ENCODE results near the gene KLHDC4. TPM values are rescaled to one million over a fixed set of nuclear protein-coding genes. Genes with fewer than 3 reads are reported as not detected.
A peak's percentile ranks its signal among the peaks of the same experiment; 100 is the strongest.

The KLHDC4 gene
- total and polyA plus RNA-seq, 4 experiments from 2014 or later, result 16.3 to 90.0 (median 50.2) TPM

GRCh38 chr16:87744750-87745514 lies 20.9 kb downstream of the KLHDC4 start:
- H3K27ac Mint-ChIP-seq, result peak overlapping the region in 1 of 7 donors; percentile 60
- H3K4me3 Mint-ChIP-seq, result no peak overlapping the region
- H3K4me1 ChIP-seq (ENCODE audit: insufficient read depth, low read length), result no peaks in the 10 kb centered on the region
- CTCF ChIA-PET (ENCODE audit: partially characterized antibody), result no interaction called here
- no peak overlapping the region for H3K4me3 ChIP-seq (ENCODE audit: low read length in 2 of 2)
- no peaks in the 10 kb centered on the region for H3K9me3 Mint-ChIP-seq
- DNase-seq, result no peak
- H3K36me3 Mint-ChIP-seq, result peaks cover 44 to 69% of the 10 kb centered on the region in 2 donors
- H3K27me3 Mint-ChIP-seq, result no peaks in the 10 kb centered on the region
- no peak overlapping the region for H3K27ac ChIP-seq (ENCODE audit: low read depth, low read length)
- intact Hi-C loops (cut with micrococcal nuclease), result no loop called here
- POLR2A ChIA-PET (ENCODE audit: partially characterized antibody), result interaction anchor here (0.9 kb wide), 1 partner anchor 20 kb away, joined by 3 read pairs; no protein-coding TSS in a partner anchor
- no peaks in the 10 kb centered on the region for H3K27me3 ChIP-seq (ENCODE audit: insufficient read depth, low read length)
- peaks cover 0 to 16% (median 11%) of the 10 kb centered on the region in 4 donors for H3K4me1 Mint-ChIP-seq
- peaks cover 43% of the 10 kb centered on the region for H3K36me3 ChIP-seq (ENCODE audit: insufficient read depth, low read length)
- no peaks in the 10 kb centered on the region for H3K9me3 ChIP-seq (ENCODE audit: control insufficient read depth in 1 of 2, low read length in 2 of 2)

DNA sequence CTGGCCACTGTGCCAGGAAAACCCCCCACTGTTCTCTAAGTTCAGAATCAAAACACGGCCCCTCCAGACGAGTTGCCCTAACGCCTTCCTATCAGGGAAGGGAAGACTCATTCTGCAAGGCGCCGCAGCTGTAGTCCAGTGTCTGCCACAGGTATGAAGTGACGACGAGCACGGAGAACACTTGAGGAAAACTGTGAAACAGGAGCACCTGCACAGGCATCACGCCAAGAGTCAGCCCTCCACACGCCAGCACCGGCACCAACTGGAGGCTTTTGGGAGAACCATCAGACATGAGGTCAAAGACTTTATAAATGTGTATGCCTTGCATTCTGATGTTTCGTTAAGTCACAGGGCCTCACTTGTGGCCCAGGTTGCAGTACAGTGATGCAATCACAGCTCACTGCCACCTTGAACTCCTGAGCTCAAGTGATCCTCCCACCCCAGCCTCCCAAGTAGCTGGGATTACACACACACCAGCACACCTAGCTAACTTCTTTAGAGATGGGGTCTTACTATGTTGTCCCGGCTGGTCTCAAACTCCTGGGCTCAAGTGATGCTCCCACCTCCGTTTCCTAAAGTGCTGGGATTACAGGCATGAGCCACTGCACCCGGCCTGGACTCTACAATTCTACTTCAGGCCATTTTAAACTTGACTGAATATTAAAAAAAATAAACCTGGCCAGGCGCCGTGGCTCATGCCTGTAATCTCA lies 22.9 kb downstream of the KLHDC4 start:
- POLR2A ChIA-PET (ENCODE audit: partially characterized antibody), result no interaction called here
- CTCF ChIA-PET (ENCODE audit: partially characterized antibody), result no interaction called here

GRCh38 chr16:87741700-87742415 lies 23.9 kb downstream of the KLHDC4 start:
- Mint-ChIP-seq H3K4me1 (peaks cover 0 to 16% (median 11%) of the 10 kb centered on the region in 4 donors), H3K27me3 (no peaks in the 10 kb centered on the region), H3K27ac (peak overlapping the region in 3 of 7 donors; percentile 7 to 75 (median 75)), H3K9me3 (no peaks in the 10 kb centered on the region), H3K36me3 (peaks cover 34 to 42% of the 10 kb centered on the region in 2 donors), H3K4me3 (no peak overlapping the region)
- ChIA-PET POLR2A (ENCODE audit: partially characterized antibody) (no interaction called here), CTCF (ENCODE audit: partially characterized antibody) (no interaction called here)
- no peak for DNase-seq
- H3K27me3 ChIP-seq (ENCODE audit: insufficient read depth, low read length), result no peaks in the 10 kb centered on the region
- peaks cover 22% of the 10 kb centered on the region for H3K36me3 ChIP-seq (ENCODE audit: insufficient read depth, low read length)
- no peak overlapping the region for H3K27ac ChIP-seq (ENCODE audit: low read depth, low read length)
- H3K4me3 ChIP-seq (ENCODE audit: low read length in 2 of 2), result no peak overlapping the region
- H3K9me3 ChIP-seq (ENCODE audit: control insufficient read depth in 1 of 2, low read length in 2 of 2), result no peaks in the 10 kb centered on the region
- H3K4me1 ChIP-seq (ENCODE audit: insufficient read depth, low read length), result no peaks in the 10 kb centered on the region
- intact Hi-C loops (cut with micrococcal nuclease), result no loop called here

More for the DNA sequence above, 22.9 kb downstream of the KLHDC4 start:
- no peak for DNase-seq
- peaks cover 0 to 16% (median 11%) of the 10 kb centered on the region in 4 donors for H3K4me1 Mint-ChIP-seq
- H3K27ac Mint-ChIP-seq, result no peak overlapping the region
- Histone ChIP-seq H3K27ac (ENCODE audit: low read depth, low read length) (no peak overlapping the region), H3K9me3 (ENCODE audit: control insufficient read depth in 1 of 2, low read length in 2 of 2) (no peaks in the 10 kb centered on the region), H3K36me3 (ENCODE audit: insufficient read depth, low read length) (peaks cover 32% of the 10 kb centered on the region), H3K4me1 (ENCODE audit: insufficient read depth, low read length) (no peaks in the 10 kb centered on the region), H3K4me3 (ENCODE audit: low read length in 2 of 2) (no peak overlapping the region), H3K27me3 (ENCODE audit: insufficient read depth, low read length) (no peaks in the 10 kb centered on the region)
- no peaks in the 10 kb centered on the region for H3K27me3 Mint-ChIP-seq
- peaks cover 36 to 52% of the 10 kb centered on the region in 2 donors for H3K36me3 Mint-ChIP-seq
- intact Hi-C loops (cut with micrococcal nuclease), result no loop called here
- H3K4me3 Mint-ChIP-seq, result no peak overlapping the region
- no peaks in the 10 kb centered on the region for H3K9me3 Mint-ChIP-seq

- Histone ChIP-seq H3K36me3 (ENCODE audit: insufficient read depth, low read length) (peaks cover 24% of the 10 kb centered on the region), H3K27ac (ENCODE audit: low read depth, low read length) (no peak overlapping the region), H3K9me3 (ENCODE audit: control insufficient read depth in 1 of 2, low read length in 2 of 2) (no peaks in the 10 kb centered on the region), H3K4me1 (ENCODE audit: insufficient read depth, low read length) (no peaks in the 10 kb centered on the region), H3K4me3 (ENCODE audit: low read length in 2 of 2) (no peak overlapping the region), H3K27me3 (ENCODE audit: insufficient read depth, low read length) (no peaks in the 10 kb centered on the region)
- no peak for DNase-seq
- Mint-ChIP-seq H3K4me1 (peaks cover 0 to 16% (median 12%) of the 10 kb centered on the region in 4 donors), H3K4me3 (no peak overlapping the region), H3K27me3 (no peaks in the 10 kb centered on the region), H3K9me3 (no peaks in the 10 kb centered on the region), H3K27ac (no peak overlapping the region), H3K36me3 (peaks cover 32 to 40% of the 10 kb centered on the region in 2 donors)
- ChIA-PET CTCF (ENCODE audit: partially characterized antibody) (no interaction called here), POLR2A (ENCODE audit: partially characterized antibody) (no interaction called here)
- intact Hi-C loops (cut with micrococcal nuclease), result no loop called here
These were observed 24.8 kb downstream of the KLHDC4 start for GRCh38 chr16:87740909-87741424.

DNA sequence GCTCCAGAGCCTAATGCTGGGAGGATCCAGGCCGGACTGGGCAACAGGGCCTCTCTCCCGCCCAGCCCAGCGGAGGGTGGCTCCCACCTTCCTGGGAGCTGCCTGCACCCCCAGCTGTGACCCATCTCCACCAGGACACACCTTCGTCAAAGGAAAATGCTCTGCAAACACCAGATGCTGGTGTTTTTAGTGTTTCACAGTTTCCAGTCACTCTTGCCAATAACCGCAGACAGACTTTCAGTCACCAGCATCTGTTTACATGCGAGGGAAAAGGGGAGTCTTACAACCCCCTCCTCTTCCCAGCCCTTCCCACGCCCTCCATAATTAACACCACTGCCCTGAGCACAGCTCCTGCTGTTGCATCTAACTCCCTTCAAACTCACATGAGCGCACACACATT lies 25.3 kb downstream of the KLHDC4 start:
- Histone ChIP-seq H3K27me3 (ENCODE audit: insufficient read depth, low read length) (no peaks in the 10 kb centered on the region), H3K9me3 (ENCODE audit: control insufficient read depth in 1 of 2, low read length in 2 of 2) (no peaks in the 10 kb centered on the region), H3K4me1 (ENCODE audit: insufficient read depth, low read length) (no peaks in the 10 kb centered on the region), H3K4me3 (ENCODE audit: low read length in 2 of 2) (no peak overlapping the region), H3K27ac (ENCODE audit: low read depth, low read length) (no peak overlapping the region), H3K36me3 (ENCODE audit: insufficient read depth, low read length) (peaks cover 25% of the 10 kb centered on the region)
- ChIA-PET CTCF (ENCODE audit: partially characterized antibody) (no interaction called here), POLR2A (ENCODE audit: partially characterized antibody) (no interaction called here)
- Mint-ChIP-seq H3K27ac (no peak overlapping the region), H3K27me3 (no peaks in the 10 kb centered on the region), H3K4me3 (no peak overlapping the region), H3K4me1 (peaks cover 0 to 16% (median 12%) of the 10 kb centered on the region in 4 donors), H3K36me3 (peaks cover 28 to 40% of the 10 kb centered on the region in 2 donors), H3K9me3 (no peaks in the 10 kb centered on the region)
- intact Hi-C loops (cut with micrococcal nuclease), result no loop called here
- DNase-seq, result no peak

DNA sequence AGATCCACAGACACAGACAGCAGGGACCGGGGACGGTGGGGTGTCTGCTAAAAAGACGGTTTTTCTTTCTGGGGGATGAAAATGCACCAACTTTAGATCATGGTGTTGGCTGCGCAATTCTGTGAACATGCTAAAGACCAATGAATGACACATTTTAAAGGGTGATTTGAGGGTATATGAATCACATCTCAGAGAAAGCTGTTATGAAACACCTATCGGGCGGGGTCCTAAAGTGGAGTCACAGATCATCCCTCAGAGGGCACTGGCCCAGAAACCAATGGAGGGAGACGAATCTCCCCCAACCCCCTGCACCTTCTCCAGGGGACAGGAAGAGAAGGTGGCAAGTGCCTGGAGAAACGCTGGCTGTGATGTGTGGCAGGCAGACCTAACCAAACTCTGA lies 26.0 kb downstream of the KLHDC4 start:
- Mint-ChIP-seq H3K9me3 (no peaks in the 10 kb centered on the region), H3K36me3 (peaks cover 24 to 36% of the 10 kb centered on the region in 2 donors), H3K4me1 (peaks cover 0 to 16% (median 11%) of the 10 kb centered on the region in 4 donors), H3K4me3 (no peak overlapping the region), H3K27ac (no peak overlapping the region), H3K27me3 (no peaks in the 10 kb centered on the region)
- H3K9me3 ChIP-seq (ENCODE audit: control insufficient read depth in 1 of 2, low read length in 2 of 2), result no peaks in the 10 kb centered on the region
- ChIA-PET POLR2A (ENCODE audit: partially characterized antibody) (no interaction called here), CTCF (ENCODE audit: partially characterized antibody) (no interaction called here)
- H3K36me3 ChIP-seq (ENCODE audit: insufficient read depth, low read length), result peaks cover 25% of the 10 kb centered on the region
- H3K27ac ChIP-seq (ENCODE audit: low read depth, low read length), result no peak overlapping the region
- intact Hi-C loops (cut with micrococcal nuclease), result no loop called here
- no peak for DNase-seq
- H3K4me3 ChIP-seq (ENCODE audit: low read length in 2 of 2), result no peak overlapping the region
- H3K4me1 ChIP-seq (ENCODE audit: insufficient read depth, low read length), result no peaks in the 10 kb centered on the region
- H3K27me3 ChIP-seq (ENCODE audit: insufficient read depth, low read length), result no peaks in the 10 kb centered on the region

DNA sequence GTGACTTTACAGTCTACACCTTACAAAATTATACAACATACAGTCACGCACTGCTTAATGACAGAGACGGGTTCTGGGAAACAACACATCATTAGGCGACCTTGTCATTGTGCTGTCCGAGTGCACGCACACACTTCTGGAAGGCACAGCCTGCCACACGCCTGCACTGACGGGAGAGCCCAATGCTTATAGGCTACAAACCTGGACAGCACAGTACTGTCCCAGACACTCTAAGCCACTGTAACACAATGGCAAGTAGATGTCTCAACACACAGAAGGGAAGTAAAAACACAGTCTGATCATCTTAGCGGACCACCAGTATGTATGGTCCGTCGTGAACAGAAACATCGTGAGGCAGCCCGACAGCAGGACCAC lies 29.8 kb downstream of the KLHDC4 start:
- ChIA-PET POLR2A (ENCODE audit: partially characterized antibody) (no interaction called here), CTCF (ENCODE audit: partially characterized antibody) (no interaction called here)
- peaks cover 31% of the 10 kb centered on the region for H3K36me3 ChIP-seq (ENCODE audit: insufficient read depth, low read length)
- no peak for DNase-seq
- no peak overlapping the region for H3K27ac Mint-ChIP-seq
- H3K36me3 Mint-ChIP-seq, result peaks cover 15 to 38% of the 10 kb centered on the region in 2 donors
- H3K4me1 ChIP-seq (ENCODE audit: insufficient read depth, low read length), result peaks cover 14% of the 10 kb centered on the region
- peaks cover 0 to 2% (median 0%) of the 10 kb centered on the region in 8 donors for H3K9me3 Mint-ChIP-seq
- H3K4me3 ChIP-seq (ENCODE audit: low read length in 2 of 2), result no peak overlapping the region
- intact Hi-C loops (cut with micrococcal nuclease), result no loop called here
- no peaks in the 10 kb centered on the region for H3K27me3 ChIP-seq (ENCODE audit: insufficient read depth, low read length)
- no peaks in the 10 kb centered on the region for H3K9me3 ChIP-seq (ENCODE audit: control insufficient read depth in 1 of 2, low read length in 2 of 2)
- H3K4me3 Mint-ChIP-seq, result no peak overlapping the region
- H3K27ac ChIP-seq (ENCODE audit: low read depth, low read length), result no peak overlapping the region
- peaks cover 13 to 24% (median 15%) of the 10 kb centered on the region in 4 donors for H3K4me1 Mint-ChIP-seq
- H3K27me3 Mint-ChIP-seq, result no peaks in the 10 kb centered on the region

All from CD4-positive, alpha-beta memory T cell (primary cell).